DMS 273 treated with DMSO at 0.1 percent for 48 hours (cell line): ENCODE measurements around the gene LRIG1.

Experiments used
- DNase-seq: peaks from one replicate; lab custom pipeline; 2025; lab: John Stamatoyannopoulos, UW

The LRIG1 gene, protein sequence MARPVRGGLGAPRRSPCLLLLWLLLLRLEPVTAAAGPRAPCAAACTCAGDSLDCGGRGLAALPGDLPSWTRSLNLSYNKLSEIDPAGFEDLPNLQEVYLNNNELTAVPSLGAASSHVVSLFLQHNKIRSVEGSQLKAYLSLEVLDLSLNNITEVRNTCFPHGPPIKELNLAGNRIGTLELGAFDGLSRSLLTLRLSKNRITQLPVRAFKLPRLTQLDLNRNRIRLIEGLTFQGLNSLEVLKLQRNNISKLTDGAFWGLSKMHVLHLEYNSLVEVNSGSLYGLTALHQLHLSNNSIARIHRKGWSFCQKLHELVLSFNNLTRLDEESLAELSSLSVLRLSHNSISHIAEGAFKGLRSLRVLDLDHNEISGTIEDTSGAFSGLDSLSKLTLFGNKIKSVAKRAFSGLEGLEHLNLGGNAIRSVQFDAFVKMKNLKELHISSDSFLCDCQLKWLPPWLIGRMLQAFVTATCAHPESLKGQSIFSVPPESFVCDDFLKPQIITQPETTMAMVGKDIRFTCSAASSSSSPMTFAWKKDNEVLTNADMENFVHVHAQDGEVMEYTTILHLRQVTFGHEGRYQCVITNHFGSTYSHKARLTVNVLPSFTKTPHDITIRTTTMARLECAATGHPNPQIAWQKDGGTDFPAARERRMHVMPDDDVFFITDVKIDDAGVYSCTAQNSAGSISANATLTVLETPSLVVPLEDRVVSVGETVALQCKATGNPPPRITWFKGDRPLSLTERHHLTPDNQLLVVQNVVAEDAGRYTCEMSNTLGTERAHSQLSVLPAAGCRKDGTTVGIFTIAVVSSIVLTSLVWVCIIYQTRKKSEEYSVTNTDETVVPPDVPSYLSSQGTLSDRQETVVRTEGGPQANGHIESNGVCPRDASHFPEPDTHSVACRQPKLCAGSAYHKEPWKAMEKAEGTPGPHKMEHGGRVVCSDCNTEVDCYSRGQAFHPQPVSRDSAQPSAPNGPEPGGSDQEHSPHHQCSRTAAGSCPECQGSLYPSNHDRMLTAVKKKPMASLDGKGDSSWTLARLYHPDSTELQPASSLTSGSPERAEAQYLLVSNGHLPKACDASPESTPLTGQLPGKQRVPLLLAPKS

DNA sequence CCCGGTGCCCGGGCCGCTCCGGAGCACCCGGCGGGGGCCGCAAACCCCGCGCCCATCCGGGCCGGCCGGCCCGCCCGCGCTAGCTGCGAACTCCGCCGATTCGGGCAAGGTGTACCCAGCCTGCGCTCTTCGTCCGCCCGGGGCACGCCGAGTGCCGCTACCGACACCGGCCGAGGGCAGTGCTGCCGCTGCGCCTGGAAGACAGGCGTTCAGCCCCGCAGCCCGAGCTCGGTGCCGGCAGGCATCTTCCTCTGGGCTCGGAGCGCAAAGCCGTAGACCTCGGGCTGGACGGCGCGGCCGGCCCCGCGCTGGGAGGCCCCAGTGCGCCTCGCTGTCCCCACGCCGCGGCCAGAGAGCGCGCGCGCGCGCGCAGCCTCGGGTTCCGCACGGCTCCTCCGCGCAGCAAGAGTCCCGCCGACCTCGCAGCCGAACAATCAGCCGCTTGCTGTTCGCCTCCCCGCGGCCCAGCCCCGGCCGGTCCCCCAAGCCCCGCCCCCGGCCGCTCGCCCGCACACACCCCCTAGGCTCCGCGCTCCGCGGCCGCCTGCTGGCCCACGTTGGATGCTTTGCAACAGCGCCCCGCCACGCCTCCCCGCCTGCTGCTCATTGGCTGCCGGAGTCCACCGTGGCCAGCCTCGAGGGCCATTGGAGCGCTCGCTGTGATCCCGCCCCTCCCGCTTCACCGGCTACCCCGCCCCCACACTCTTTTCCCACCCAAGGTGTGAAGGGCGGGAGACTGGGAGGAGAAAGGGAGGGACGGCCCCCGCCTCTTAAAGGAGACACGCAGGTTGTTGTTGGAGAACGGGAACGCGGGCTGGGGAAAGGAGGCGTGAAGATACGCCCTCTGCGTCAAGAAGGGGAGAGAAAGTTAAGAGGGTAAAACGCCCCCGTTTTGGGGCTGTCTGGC, at the start of gene LRIG1:
LRIG1 (minus strand) TSS at position 447 of the 907 bp plus-strand sequence. CDS start 615 bp downstream, outside the sequence.
- DNase-seq = peak; percentile 93

DNA sequence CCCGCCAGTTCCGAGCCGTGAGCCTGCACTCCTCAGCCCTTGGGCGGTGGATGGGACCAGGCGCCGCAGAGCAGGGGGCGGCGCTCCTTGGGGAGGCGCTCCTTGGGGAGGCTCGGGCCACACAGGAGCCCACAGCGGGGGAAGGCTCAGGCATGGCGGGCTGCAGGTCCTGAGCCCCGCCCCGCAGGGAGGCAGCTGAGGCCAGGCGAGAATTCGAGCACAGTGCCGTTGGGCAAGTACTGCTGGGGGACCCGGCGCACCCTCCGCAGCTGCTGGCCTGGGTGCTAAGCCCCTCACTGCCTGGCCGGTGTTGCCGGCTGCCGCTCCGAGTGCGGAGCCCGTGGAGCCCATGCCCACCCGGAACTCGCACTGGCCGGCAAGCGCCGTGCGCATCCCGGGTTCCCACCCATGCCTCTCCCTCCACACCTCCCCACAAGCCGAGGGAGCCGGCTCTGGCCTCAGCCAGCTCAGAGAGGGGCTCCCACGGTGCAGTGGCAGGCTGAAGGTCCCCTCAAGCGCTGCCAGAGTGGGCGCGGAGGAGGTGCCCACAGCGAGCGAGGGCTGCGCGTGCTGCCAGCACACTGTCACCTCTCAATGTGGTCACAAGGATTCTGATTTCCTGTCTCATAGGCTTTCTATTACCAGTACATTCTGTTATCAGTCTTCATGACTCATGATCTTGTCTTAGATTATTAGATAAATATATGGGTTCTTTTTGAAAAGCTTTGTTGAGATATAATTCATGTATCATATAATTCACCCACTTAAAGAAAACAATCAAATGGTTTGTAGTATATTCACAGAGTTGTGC, 44.0 kb upstream of the LRIG1 start:
- no peak for DNase-seq

DNA sequence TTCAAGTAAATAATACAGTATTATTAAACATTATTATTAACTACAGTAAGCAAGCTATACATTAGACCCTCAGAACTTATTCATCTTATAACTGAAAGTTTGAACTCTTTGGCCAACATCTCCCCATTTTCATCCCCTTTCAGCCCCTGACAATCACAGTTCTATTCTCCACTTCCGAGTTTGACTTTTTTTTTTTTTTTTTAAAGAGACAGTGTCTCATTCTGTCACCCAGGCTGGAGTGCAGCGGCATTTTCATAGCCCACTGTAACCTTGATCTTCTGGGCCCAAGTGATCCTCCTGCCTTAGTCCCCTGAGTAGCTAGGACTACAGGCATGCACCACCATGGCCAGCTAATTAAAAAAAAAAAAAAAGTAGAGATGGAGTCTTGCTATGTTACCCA, 41.3 kb upstream of the LRIG1 start:
- DNase-seq = no peak

DNA sequence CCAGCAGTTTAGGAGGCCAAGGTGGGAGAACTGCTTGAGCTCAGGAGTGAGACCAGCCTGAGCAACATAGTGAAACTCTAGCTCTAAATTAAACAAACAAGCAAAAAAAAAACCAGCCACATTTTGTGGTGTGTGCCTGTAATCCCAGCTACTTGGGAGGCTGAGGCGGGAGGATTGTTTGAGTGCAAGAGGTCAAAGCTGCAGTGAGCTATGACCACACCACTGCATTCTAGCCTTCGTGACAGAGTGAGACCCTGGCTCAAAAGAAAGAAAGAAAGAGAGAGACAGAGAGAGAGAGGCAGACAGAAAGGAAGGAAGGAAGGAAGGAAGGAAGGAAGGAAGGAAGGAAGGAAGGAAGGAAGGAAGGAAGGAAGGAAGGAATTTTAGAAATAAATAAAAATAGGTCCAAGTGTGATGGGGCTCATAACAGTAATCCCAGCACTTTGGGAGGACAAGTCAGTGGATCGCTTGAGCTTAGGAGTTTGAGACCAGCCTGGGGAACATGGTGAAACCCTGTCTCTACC, 38.7 kb upstream of the LRIG1 start:
- no peak for DNase-seq

DNA sequence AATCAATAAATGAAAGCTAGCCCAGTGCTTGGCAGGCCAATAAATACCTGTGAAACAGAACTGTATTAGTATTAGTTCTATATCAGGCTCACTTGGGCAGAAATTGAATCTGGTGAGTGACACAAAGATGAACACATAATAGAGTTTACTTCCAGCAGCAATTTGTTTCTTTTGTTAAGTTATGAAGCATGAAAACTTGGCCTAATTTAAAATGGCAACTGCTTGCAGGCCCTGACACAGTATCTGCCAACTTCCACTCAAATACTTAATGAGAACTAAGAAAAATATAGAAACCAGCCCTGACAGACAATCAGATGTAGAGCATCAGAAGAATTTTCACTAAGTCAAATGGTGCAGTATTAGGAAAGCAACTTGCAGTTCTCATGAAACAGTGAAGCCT, 37.6 kb upstream of the LRIG1 start:
- no peak for DNase-seq

DNA sequence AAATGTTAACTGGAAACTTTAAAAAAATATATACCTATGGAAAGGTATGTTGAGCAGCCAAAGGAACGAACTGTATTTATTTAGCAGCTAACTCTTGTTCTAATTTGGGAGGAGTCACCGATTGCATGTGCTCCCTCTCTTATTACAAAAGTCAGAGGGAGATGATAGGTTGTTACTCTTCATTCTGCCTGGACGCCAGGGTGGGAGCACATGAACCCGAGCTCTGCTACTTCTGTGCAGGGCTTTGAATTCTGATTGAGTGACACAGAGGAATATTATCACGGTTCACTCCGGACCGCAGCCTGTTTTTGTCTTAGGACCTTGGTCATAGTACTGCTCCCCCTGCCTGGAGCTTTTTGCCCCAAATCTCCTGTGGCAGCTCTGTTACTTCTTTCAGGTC, 36.9 kb upstream of the LRIG1 start:
- DNase-seq = no peak

DNA sequence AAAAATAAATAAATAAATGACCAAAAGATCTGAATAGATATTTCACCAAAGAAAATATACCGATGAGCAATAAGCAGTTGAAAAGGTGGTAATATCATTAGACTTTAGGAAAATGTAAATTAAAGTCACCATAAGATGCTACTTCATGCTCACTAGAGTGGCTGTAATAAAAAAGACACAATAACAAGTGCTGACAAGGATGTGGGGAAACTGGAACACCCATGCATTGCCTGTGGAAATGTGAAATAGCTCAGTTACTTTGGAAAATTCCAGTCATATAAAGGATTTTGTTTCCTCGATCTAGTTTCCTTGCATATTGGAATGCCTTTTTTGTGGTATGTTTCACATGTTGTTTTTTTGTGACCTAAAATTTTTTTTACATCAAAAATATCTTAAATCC, 36.0 kb upstream of the LRIG1 start:
- no peak for DNase-seq

DNA sequence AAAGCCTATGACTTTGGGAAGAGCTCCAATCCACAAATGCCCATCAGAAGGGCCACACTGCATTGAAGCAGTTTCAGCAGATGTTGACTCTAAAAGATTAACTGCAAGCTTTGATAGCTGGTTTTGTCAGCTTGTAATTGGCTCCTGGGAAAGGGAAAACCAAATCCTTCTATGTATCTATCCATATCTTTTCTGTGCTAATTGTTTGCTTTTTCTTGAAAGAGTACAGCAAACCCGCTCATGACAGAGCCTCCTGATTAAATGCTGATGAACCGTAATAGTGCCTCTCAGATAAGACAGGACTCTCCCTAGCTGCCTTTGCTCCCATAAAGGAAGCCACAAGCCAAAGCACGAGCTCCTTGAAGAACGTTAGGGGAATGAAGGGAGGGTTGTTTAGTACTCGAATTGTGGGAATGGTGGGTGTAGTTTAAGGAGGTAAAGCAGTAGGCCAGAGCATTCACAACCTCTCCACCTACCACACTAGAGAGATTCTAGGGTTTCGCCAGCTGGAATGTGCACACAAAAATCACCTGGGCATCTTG, 33.6 kb upstream of the LRIG1 start:
- no peak for DNase-seq

DNA sequence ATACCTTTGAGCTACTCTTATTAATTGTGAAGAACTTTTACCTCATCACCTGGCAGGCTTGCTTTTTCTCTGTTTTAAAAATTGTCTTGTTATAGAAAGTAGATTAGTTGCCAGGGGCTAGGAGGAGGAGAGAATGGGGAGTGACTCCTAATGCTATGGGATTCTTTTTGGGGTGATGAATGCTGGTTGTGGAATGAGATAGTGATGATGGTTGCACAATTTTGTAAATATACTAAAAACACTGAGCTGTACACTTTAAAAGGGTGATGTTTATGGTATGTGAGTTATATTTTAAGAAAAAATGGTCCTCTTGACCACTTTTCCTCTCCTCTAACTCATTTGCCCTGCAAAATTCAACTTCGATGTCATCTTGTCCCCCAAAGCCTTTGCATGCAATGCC, 31.8 kb upstream of the LRIG1 start:
- no peak for DNase-seq

DNA sequence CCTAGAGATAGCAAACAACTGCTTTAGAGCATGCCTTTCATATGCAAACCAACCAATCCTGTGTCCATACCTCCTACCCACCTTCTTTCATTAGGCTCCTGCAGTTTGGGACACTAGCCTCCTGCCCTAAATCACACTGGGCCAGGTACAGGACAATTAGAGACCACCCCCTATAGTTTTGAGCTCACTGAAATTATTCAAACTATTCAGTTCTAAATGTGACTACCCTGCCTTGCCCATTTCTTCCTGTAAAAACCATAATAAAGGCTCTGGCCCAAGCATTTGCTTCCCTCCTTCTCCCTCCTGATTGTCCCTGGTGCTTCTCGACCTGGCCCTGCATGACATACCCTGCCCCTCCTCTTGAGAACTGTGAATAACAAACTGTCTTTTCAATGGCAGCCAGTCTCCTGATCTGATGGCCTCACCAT, 31.4 kb upstream of the LRIG1 start:
- DNase-seq = no peak

DNA sequence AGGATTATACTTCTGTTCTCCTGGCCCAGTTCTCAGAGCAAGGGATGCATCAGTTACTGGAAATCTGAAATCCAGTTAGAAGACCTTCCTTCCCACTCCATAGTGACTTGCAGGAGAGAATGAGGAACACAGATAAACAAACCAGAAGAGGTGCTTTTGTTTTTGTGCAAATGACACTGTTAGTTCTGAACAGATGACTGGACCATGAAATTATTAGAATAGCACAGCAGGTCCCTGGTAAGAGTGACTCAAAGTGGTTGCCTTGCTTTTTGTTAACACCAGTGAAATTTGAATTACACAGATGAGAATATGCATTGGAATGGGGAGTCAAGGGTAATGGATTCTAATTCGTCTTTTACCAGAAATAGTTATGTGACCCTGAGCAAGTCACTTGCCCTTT, 30.4 kb upstream of the LRIG1 start:
- DNase-seq = no peak

DNA sequence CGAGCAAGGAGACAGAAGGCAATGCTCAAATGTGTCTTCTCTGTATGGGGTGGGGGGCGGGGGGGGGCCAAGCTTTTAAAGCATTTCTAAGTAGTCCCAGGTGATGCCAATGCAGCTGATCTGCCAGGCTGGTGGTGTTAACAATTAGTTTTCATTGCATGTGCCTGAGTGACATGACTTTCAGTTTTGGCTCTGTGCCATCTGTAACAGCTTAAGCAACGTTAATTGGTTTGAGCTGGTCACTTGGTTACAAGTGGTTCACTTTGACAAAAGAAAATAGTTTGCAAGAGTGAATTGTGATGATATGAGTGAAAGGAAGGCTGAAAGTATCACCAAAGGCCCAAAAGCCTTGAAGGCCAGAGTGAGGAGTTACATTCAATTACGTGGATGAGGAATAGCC, 26.4 kb upstream of the LRIG1 start:
- no peak for DNase-seq

DNA sequence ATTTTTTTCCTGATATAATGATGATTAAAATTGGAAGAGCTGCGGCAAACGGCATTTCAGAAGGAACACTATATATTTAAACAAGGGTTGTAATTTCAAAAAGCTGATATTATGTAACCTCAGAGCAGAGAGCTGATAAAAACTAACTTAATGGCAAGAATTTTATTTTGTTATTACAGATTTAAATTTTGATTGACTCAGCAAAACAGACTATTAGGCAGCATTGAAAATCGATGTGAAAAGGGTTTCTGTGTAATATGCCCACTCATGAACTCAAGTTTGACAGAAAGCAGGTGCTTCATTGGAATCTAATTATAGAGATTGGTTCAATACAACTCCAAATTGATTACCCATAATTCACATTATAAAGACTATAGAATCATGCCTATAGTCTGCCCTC, 24.9 kb upstream of the LRIG1 start:
- no peak for DNase-seq

DNA sequence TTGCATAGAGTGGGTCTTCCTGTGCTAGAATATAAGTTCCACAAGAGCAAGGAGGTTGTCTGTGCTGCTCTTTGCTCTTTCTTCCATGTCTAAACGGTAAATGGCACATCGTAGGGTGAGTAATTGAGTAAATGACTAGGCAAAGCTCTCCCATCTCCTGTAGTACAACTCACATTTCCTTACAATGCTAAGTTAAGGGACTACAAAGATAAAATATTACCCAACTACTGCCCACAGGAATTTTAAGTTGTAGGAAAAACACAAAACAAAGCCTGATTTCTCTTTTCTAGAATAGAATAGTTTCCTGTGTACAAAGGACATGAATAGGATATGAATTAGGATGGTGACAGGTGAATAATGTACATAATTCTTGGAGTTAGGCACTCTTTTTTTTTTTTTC, 19.9 kb upstream of the LRIG1 start:
- no peak for DNase-seq

DNA sequence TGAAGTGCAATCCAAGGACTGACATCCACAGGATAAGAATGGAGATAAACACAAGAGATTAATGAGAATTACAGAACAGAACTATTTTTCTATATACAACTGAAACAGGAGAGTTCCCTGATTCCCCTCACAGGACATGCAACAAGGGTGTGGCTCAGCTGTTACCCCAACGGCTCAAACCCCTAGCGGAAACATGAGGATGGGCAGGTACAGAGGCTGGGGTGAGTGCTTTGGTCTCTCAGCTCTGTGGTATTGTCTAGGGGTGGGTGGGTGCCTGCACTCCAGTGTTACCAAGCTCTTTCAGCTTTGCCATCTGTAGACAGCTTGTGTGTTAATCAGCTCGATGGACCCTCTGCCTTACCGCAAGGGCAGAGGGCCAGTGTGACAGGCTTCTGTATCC, 17.8 kb upstream of the LRIG1 start:
- no peak for DNase-seq

DNA sequence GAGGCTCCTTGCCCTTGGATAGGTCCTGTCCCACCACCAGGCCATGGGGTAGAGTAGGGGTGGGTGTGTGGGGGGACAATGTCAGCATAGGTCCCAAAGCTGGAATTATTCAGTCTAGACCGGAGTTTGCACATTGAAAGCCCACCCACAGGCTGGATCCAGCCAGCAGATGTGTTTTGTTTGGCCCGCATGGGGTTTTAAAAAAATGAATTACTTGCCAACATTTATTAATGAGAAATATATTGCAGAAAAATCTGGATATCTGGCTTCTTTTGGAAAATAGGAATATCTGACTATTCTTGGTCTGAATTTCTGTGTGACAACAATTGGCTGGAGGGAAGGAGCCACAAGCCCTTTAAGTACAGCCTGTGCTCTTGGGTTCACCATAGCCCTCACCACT, 17.3 kb upstream of the LRIG1 start:
- DNase-seq = no peak

DNA sequence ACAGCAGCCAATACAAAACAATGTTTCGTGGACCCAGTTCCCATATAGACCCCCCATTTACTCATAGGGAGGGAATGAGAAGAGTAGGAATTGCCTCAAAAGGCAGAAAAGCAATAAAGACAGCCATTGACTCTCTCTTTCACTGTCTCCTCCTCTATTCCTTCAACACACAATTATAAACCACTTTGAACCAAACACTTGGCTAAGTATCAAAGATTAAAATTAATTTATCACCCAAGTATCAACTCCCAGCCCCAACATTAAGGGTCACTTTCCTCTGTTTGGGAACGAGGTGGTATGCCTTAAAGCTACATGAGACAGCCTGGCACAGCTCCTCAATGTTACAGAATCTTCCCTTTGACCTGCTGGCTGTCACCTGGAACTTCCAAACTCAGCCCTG, 16.4 kb upstream of the LRIG1 start:
- no peak for DNase-seq

DNA sequence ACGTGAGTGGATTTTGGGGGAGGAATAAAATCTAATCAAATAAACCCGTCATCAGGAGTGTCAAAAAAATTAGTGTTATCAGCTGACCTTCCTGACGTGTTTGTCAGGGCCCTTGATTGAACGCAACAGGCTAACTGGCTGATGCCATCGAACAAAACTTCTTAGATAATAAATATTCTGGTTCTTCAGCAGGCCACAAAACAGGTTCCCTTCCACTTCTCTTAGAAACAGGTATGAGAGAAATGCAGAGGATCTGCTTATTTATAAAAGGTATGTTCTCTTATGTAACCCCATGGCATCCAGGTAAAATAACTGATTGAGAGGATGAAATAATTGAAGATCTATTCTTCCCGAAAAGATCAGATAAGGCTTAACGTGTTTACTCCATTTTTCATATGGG, 7.6 kb upstream of the LRIG1 start:
- DNase-seq = no peak

DNA sequence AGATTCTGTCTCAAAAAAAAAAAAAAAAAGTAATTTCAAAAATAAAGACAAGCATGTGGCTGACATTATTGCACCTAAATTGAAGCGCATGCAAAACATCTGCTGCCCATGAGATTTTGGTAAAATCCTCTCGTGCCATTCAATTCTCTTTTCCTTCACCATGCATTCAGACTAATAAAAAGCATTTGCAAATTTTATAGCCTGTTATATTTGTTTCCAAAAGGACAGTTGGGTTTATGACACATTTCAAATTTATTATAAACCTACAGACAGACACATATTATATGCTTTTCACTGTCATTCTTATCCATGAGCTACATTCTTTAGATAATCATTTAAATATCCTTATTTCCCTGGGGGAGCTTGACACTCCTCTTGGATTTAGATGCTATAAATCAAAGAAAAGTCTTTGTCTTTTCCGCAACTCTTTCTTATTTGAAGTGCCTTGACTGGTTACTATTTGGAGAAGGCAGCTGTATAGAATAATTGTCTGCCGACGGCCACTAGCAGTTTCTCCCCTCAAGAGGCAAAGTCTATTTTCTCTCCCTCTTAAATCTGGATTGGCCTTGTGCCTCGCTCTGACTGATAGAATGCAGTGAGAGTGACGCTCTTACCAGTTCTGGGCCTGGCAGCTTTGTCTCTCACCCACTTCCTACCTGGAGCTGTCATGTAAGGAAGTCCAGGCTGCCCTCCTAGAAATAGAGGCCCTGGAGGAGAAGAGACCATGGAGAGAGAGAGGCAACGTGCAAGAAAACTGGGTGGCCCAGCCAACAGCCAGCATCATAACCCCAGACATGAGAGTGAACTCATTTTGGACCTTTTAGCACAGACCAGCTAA, 6.8 kb upstream of the LRIG1 start:
- DNase-seq = no peak
